Endothelial cell of umbilical vein (primary cell): Measurements from ENCODE around the gene GPHB5. TPM values are rescaled to one million over a fixed set of nuclear protein-coding genes. Genes with fewer than 3 reads are reported as not detected.
"Not testable (repeated sequence)": the region's sequence is repeated elsewhere in the genome, so short reads cannot be mapped to it uniquely, and the experiment has no call there.

Experiments
- BruUV-seq: library from RNA; stranded (reverse); fragments of 400-500 nt; replicated peaks from 2 replicates; lab custom pipeline; 2021; lab: Mats Ljungman, UMichigan
- CTCF ChIA-PET: fragments of 300-600, 350-600 bp; sonication (Branson Sonifier 250); formaldehyde crosslinking; loops from one replicate; lab custom pipeline; 2021; ENCODE audit warnings: antibody characterized with exemption, inconsistent platforms; lab: Charles Lee
- POLR2A ChIA-PET: fragments of 300-600, 350-600 bp; sonication (Branson Sonifier 250); formaldehyde crosslinking; loops from one replicate; lab custom pipeline; 2021; ENCODE audit warnings: antibody characterized with exemption, inconsistent platforms; lab: Charles Lee
- DNase-seq: peaks from one replicate; pipeline ENCODE4 v3.0.0-alpha.2; 2011; ENCODE audit warnings: low read depth, low spot score
- FAIRE-seq: peaks from 2 replicates; lab custom pipeline; 2011; peaks lifted over from hg19 to GRCh38; lab: Jason Lieb, UNC
- H2AFZ ChIP-seq: 2 replicates; pipeline ENCODE4 v1.6.0; 2012; ENCODE audit warnings: low read depth, low read length, control low read depth, inconsistent platforms
- H3K27ac ChIP-seq: 2 replicates; pipeline ENCODE4 v1.5.1; 2011; ENCODE audit warnings: low read depth, mild to moderate bottlenecking, control low read depth, low read length, moderate library complexity; ENCODE audit not compliant: insufficient read depth
- H3K27me3 ChIP-seq, 2 experiments: 2 replicates each; pipeline versions ENCODE4 v1.6.0 to v1.6.1; 2011; ENCODE audit warnings: low read length in 2 of 2, mixed read lengths in 1 of 2; ENCODE audit not compliant: control insufficient read depth in 2 of 2, insufficient read depth in 2 of 2
- H3K36me3 ChIP-seq, 2 experiments: 2 replicates in 1 of 2; 3 replicates in 1 of 2; pipeline ENCODE4 v1.5.1; 2011; ENCODE audit warnings: low read length in 2 of 2, mild to moderate bottlenecking in 1 of 2, moderate library complexity in 1 of 2; ENCODE audit not compliant: control insufficient read depth in 2 of 2, insufficient read depth in 2 of 2; ENCODE audit errors: extremely low read depth in 1 of 2
- H3K4me1 ChIP-seq: 3 replicates; pipeline ENCODE4 v1.5.1; 2011; ENCODE audit warnings: mild to moderate bottlenecking, low read length; ENCODE audit not compliant: control insufficient read depth, insufficient read depth; ENCODE audit errors: extremely low read depth
- H3K4me2 ChIP-seq: 2 replicates; pipeline ENCODE4 v1.6.1; 2011; ENCODE audit warnings: low read length, control low read depth, mixed read lengths; ENCODE audit not compliant: insufficient read depth
- H3K4me3 ChIP-seq, 3 experiments: fragments of 200-600 bp in 1 of 3; sonication (generic), shearing (Covaris generic) in 1 of 3; replicated peaks in 1 of 3; 2 replicates each; pipeline ENCODE4 v1.5.1; 2011 to 2016; ENCODE audit warnings: control low read depth in 3 of 3, low read length in 3 of 3, mild to moderate bottlenecking in 2 of 3, inconsistent platforms in 1 of 3, low read depth in 1 of 3, moderate library complexity in 1 of 3; ENCODE audit not compliant: insufficient read depth in 1 of 3
- H3K79me2 ChIP-seq: 2 replicates; pipeline ENCODE4 v1.6.0; 2012; ENCODE audit warnings: low read length, inconsistent platforms; ENCODE audit not compliant: control insufficient read depth, insufficient read depth
- H3K9ac ChIP-seq: replicated peaks from 2 replicates; pipeline ENCODE3; 2011; ENCODE audit warnings: low read length, control low read depth; ENCODE audit not compliant: insufficient read depth; ENCODE audit errors: extremely low read depth
- H3K9me1 ChIP-seq: replicated peaks from 3 replicates; pipeline ENCODE4 v1.6.0; 2011; ENCODE audit warnings: mild to moderate bottlenecking, low read length; ENCODE audit not compliant: control insufficient read depth, insufficient read depth; ENCODE audit errors: extremely low read depth
- H3K9me3 ChIP-seq: replicated peaks from 2 replicates; pipeline ENCODE4 v1.5.1; 2012; ENCODE audit warnings: low read length, inconsistent platforms; ENCODE audit not compliant: control insufficient read depth, insufficient read depth
- H4K20me1 ChIP-seq: replicated peaks from 2 replicates; pipeline ENCODE3; 2011; ENCODE audit warnings: mild to moderate bottlenecking, low read length; ENCODE audit not compliant: control insufficient read depth, insufficient read depth; ENCODE audit errors: extremely low read depth
- POLR2AphosphoS5 ChIP-seq: IDR thresholded peaks from 2 replicates; pipeline ENCODE4 v1.6.1; 2012; ENCODE audit warnings: low read depth, mild to moderate bottlenecking, control low read depth, low read length, moderate library complexity; ENCODE audit not compliant: insufficient read depth
- dilution Hi-C: fragments of 300-500 bp; cut with MboI; formaldehyde crosslinking; loops from one replicate; pipeline ENCODE4 v1.15.0; 2019; ENCODE audit warnings: low sequenced_read_pairs; ENCODE audit not compliant: extremely low pct_ligation_motif_present
- intact Hi-C: fragments of 100-400 bp; cut with micrococcal nuclease; formaldehyde crosslinking; loops from one replicate; pipeline ENCODE4 v1.10.0; 2022
- polyA plus RNA-seq, 4 experiments: library from polyadenylated mRNA; depleted of rRNA in 3 of 4; stranded (reverse) in 3 of 4; unstranded in 1 of 4; fragments of >200 nt; gene quantifications; 2 replicates each; pipeline versions ENCODE4 v1.2.1 to v1.2.3, GENCODE V29; 2011 to 2012; ENCODE audit warnings: missing spikeins in 1 of 4
- total RNA-seq: library from RNA; stranded (reverse); gene quantifications from 2 replicates; pipeline ENCODE4 v1.2.3, GENCODE V29; 2021
- TF ChIP-seq, protein P1 (sequence below), 2 donors: IDR thresholded peaks; 1 replicate in 1 of 2; 2 replicates in 1 of 2; pipeline ENCODE4 v1.5.1; 2011; ENCODE audit warnings: low read length in 2 of 2, mild to moderate bottlenecking in 2 of 2, moderate library complexity in 2 of 2, control low read depth in 1 of 2, inconsistent platforms in 1 of 2, low read depth in 1 of 2; ENCODE audit not compliant: insufficient read depth in 1 of 2; ENCODE audit errors: extremely low read depth in 1 of 2

GPHB5 gene
- total and polyA plus RNA-seq, 2 donors (not counting 3 experiments of a cell fraction or from before 2014, with no cell fraction given), result not detected

GRCh38 chr14:63308723-63309317 lies 9.9 kb downstream of the GPHB5 start:
- Histone ChIP-seq H3K79me2 (no peaks in the 10 kb centered on the region), H3K9me1 (no peaks in the 10 kb centered on the region), H3K9ac (no peak overlapping the region), H3K4me3 (no peak overlapping the region), H3K36me3 (no peaks in the 10 kb centered on the region), H3K27ac (no peak overlapping the region), H4K20me1 (no peaks in the 10 kb centered on the region), H3K27me3 (peaks cover 6 to 16% of the 10 kb centered on the region in 2 experiments), H3K4me2 (no peak overlapping the region), H3K4me1 (no peaks in the 10 kb centered on the region), H3K9me3 (no peaks in the 10 kb centered on the region), H2AFZ (no peak overlapping the region)
- DNase-seq, result peak; percentile 57
- peak; percentile 79 for FAIRE-seq
- BruUV-seq, result no TSS peak
- CTCF ChIA-PET, result interaction anchor here (0.9 to 3.6 kb wide), 6 partner anchors 8 to 1145 kb away, joined by 3 to 35 read pairs (median 8); no protein-coding TSS in a partner anchor
- POLR2A ChIA-PET, result no interaction called here
- TF ChIP-seq POLR2AphosphoS5, result no peak
- TF ChIP-seq, protein P1, sequence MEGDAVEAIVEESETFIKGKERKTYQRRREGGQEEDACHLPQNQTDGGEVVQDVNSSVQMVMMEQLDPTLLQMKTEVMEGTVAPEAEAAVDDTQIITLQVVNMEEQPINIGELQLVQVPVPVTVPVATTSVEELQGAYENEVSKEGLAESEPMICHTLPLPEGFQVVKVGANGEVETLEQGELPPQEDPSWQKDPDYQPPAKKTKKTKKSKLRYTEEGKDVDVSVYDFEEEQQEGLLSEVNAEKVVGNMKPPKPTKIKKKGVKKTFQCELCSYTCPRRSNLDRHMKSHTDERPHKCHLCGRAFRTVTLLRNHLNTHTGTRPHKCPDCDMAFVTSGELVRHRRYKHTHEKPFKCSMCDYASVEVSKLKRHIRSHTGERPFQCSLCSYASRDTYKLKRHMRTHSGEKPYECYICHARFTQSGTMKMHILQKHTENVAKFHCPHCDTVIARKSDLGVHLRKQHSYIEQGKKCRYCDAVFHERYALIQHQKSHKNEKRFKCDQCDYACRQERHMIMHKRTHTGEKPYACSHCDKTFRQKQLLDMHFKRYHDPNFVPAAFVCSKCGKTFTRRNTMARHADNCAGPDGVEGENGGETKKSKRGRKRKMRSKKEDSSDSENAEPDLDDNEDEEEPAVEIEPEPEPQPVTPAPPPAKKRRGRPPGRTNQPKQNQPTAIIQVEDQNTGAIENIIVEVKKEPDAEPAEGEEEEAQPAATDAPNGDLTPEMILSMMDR (IDR thresholded peaks at IDR 0.05; ENCODE audit: extremely low read depth in 1 of 2, insufficient read depth in 1 of 2, low read depth in 1 of 2, low read length in 2 of 2), result peak; percentile 64 to 74
- dilution Hi-C loops (no loop called here), intact Hi-C loops (loop anchor here (1.0 to 10.0 kb wide), 4 partner anchors 135 to 1146 kb away; partner anchors contain the start of gene KCNH5)

DNA sequence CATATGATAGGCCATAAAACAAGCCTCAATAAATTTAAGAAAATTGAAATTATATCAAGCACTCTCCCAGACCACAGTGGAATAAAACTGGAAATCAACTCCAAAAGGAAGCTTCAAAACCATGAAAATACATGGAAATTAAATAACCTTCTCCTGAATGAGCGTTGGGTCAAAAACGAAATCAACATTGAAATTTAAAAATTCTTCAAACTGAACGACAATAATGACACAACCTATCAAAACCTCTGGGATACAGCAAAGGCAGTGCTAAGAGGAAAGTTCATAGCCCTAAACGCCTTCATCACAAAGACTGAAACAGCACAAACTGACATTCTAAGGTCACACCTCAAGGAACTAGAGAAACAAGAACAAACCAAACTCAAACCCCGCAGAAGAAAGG lies 14.3 kb downstream of the GPHB5 start:
- BruUV-seq, H3K79me2 ChIP-seq, H3K9ac ChIP-seq, dilution Hi-C loops, H3K4me3 ChIP-seq, H3K4me1 ChIP-seq, H3K9me3 ChIP-seq, POLR2A ChIA-PET, H3K27ac ChIP-seq, H2AFZ ChIP-seq, DNase-seq, H4K20me1 ChIP-seq, H3K9me1 ChIP-seq, CTCF ChIA-PET, H3K36me3 ChIP-seq, H3K4me2 ChIP-seq, FAIRE-seq: not testable (repeated sequence)
- peaks cover 0 to 17% of the 10 kb centered on the region in 2 experiments for H3K27me3 ChIP-seq
- intact Hi-C loops, result loop anchor here (10.0 kb wide), 1 partner anchor 260 kb away; the partner anchor contains the start of gene KCNH5
